HL-60 (cell line): ENCODE measurements around the gene ERC2.

ENCODE experiments used
- DNase-seq, 2 experiments: peaks; one replicate each; pipeline ENCODE4 v3.0.0-alpha.2; 2010 to 2020; ENCODE audit warnings: low read depth in 1 of 2, low spot score in 1 of 2
- H3K27ac ChIP-seq: fragments of 250-450 bp; sonication (Bioruptor Pico); replicated peaks from 2 replicates; pipeline ENCODE4 v1.5.1; 2020; ENCODE audit warnings: mild to moderate bottlenecking, moderate library complexity
- H3K27me3 ChIP-seq: fragments of 250-450 bp; sonication (Bioruptor Pico); 2 replicates; pipeline ENCODE4 v1.5.1; 2021; ENCODE audit warnings: mild to moderate bottlenecking, moderate library complexity; ENCODE audit not compliant: insufficient read depth, poor library complexity, severe bottlenecking
- H3K4me3 ChIP-seq: replicated peaks from 2 replicates; pipeline ENCODE4 v1.5.1; 2011; ENCODE audit warnings: mild to moderate bottlenecking, control low read depth, low read length; ENCODE audit not compliant: insufficient read depth
- GABPA ChIP-seq: IDR thresholded peaks from 2 replicates; pipeline ENCODE4 v1.6.1; 2012; ENCODE audit warnings: low read depth
- POLR2AphosphoS5 ChIP-seq: IDR thresholded peaks from 2 replicates; pipeline ENCODE4 v1.6.1; 2012; ENCODE audit warnings: low read depth
- REST ChIP-seq: IDR thresholded peaks from 2 replicates; pipeline ENCODE4 v1.6.1; 2012; ENCODE audit warnings: low read depth; ENCODE audit not compliant: insufficient replicate concordance
- SPI1 ChIP-seq: IDR thresholded peaks from 2 replicates; pipeline ENCODE4 v1.6.1; 2012; ENCODE audit warnings: low read depth, mild to moderate bottlenecking, borderline replicate concordance
- TF ChIP-seq, protein P1 (sequence below): IDR thresholded peaks from one replicate; pipeline ENCODE4 v1.5.1; 2011; ENCODE audit warnings: low read length, control low read depth, inconsistent platforms; ENCODE audit not compliant: insufficient read depth

ERC2 gene

GRCh38 chr3:55910543-55910942 lies 557.7 kb downstream of the ERC2 start:
- TF ChIP-seq GABPA, result no peak
- no peak for TF ChIP-seq SPI1
- Histone ChIP-seq H3K27ac (no peak overlapping the region), H3K27me3 (no peaks in the 10 kb centered on the region), H3K4me3 (no peak overlapping the region)
- no peak for DNase-seq

DNA sequence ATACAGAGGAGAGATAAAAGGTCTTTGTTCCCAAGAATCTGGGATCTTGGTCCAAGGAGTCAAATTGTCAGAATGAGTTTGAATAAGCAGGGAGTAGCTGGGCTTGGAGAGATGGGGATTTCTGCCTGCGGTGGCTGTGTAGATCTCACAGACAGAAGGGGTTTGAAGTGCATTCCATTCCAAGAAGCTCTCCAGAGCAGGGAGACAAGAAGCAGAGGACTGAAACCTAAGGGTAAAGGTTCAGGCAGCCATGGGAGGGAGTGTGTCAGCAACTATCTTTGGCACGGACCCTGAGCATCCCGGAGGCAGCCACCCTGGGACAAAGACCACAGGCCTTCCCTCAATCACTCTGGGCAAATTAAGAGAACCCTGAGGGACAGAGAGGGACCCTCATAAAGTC lies 558.9 kb downstream of the ERC2 start:
- H3K27ac ChIP-seq, result no peak overlapping the region
- H3K27me3 ChIP-seq, result no peaks in the 10 kb centered on the region
- no peak for DNase-seq
- no peak for TF ChIP-seq REST
- no peak for TF ChIP-seq SPI1
- no peak for TF ChIP-seq POLR2AphosphoS5
- no peak for TF ChIP-seq GABPA
- TF ChIP-seq, protein P1, sequence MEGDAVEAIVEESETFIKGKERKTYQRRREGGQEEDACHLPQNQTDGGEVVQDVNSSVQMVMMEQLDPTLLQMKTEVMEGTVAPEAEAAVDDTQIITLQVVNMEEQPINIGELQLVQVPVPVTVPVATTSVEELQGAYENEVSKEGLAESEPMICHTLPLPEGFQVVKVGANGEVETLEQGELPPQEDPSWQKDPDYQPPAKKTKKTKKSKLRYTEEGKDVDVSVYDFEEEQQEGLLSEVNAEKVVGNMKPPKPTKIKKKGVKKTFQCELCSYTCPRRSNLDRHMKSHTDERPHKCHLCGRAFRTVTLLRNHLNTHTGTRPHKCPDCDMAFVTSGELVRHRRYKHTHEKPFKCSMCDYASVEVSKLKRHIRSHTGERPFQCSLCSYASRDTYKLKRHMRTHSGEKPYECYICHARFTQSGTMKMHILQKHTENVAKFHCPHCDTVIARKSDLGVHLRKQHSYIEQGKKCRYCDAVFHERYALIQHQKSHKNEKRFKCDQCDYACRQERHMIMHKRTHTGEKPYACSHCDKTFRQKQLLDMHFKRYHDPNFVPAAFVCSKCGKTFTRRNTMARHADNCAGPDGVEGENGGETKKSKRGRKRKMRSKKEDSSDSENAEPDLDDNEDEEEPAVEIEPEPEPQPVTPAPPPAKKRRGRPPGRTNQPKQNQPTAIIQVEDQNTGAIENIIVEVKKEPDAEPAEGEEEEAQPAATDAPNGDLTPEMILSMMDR, result no peak
- no peak overlapping the region for H3K4me3 ChIP-seq

DNA sequence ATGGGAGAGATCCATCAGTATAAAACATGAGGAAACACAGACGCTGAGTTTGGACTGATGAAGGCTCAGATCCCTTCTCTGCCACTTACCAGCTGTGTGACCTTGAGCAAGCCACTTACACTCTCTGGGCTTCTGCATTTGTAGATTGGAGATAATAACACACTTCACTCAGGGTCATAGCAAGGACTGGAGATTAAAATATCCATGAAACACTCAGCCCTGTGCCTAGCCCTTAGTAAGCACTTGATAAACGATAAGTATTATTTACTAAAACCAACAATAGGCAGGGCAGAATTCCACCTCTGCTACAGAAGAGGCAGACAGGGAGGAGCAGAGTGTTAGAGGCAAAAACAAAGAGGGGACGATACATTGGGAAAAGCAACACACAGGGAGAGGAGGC lies 560.7 kb downstream of the ERC2 start:
- DNase-seq, result no peak
- H3K27ac ChIP-seq, result no peak overlapping the region
- no peak overlapping the region for H3K4me3 ChIP-seq
- no peak for TF ChIP-seq GABPA
- TF ChIP-seq POLR2AphosphoS5, result no peak
- TF ChIP-seq, protein P1, result no peak
- no peak for TF ChIP-seq SPI1
- no peak for TF ChIP-seq REST
- no peaks in the 10 kb centered on the region for H3K27me3 ChIP-seq

DNA sequence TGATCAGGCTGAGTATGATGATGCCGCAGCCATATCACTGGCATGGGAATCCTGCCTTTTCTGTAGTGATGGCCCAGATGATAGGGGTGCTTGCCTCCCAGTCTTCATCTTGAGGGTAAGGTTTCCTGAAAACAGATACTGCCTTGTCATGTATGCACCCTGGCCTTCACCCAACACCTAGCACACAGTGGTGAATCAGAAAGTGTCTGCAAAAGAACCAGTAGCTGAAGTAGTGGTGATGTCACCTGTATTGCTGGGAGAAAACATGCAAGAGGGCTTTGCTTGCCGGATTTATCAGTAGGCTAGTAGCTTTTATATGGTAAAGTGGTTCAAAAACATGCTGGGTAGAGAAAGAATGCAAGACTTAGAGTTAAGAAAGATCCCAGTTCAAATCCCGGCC lies 561.4 kb downstream of the ERC2 start:
- no peaks in the 10 kb centered on the region for H3K27me3 ChIP-seq
- H3K4me3 ChIP-seq, result no peak overlapping the region
- no peak for DNase-seq
- no peak for TF ChIP-seq GABPA
- no peak for TF ChIP-seq REST
- no peak for TF ChIP-seq POLR2AphosphoS5
- TF ChIP-seq, protein P1, result no peak
- no peak overlapping the region for H3K27ac ChIP-seq
